HG03439 (cell line): ENCODE results near the gene P2RX2.

Experiments
- ATAC-seq: cut with Tn5 transposase; IDR thresholded peaks from one replicate; pipeline ENCODE4 v1.9.1; 2021; ENCODE audit warnings: mild to moderate bottlenecking, moderate library complexity; ENCODE audit not compliant: unreplicated experiment

P2RX2 gene

DNA sequence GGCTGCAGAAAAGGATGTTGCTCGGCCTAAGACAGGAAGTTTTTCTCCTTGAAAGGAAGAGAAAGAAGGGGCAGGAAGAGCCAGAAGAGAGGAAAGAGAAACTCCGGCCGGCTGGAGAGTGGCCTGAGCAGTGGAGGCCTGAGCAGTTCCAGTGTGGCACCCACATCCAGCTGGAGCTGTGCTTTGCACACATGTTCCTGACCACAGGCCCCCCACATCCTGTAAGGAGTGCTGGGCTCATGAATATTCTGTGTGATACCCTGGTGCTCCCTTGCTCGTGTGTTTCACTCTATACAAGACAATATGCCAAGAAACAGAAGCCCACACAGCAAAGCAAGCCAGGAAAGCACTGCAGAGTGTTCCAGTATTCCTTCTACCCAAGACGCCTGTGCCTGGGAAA lies 41.5 kb downstream of the P2RX2 start:
- ATAC-seq = no peak

DNA sequence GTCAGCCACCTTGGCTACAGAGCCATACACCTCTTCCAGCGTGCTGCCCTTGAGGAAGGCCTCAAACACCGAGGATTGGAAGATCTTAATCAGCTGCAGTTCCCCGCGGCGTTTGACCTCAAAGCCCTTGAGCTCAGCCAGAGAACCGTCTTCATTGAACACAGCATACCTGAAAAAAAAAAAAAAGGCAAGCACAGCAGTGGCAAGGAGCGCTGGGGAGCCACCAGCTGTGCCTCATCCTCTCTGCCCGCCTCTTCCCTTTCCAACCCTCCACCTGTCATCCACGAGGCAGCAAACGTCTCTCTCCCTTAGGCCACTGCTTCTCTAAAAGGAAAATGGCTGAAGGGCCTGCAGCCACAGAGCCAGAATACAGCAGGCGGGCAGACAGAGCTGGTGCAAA lies 42.4 kb downstream of the P2RX2 start:
- ATAC-seq = no peak

DNA sequence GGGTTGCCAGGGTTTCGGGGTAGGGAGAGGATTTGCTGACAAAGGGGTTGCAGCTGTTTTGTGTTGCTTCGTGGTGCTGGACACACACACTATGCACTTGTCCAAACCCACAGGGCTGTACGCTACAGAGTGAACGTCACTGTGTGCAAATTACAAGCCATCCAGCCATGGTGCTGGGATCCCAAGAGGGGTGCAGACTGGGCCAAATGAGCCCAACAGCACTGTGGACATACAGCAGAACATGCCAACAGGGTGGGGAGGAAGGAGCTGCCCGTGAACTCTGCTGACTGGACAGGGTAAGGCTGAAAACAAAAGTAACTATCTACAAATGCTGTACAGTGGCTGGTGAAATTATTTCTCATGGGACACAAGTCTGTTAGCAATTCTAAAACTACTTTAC lies 43.4 kb downstream of the P2RX2 start:
- no peak for ATAC-seq

DNA sequence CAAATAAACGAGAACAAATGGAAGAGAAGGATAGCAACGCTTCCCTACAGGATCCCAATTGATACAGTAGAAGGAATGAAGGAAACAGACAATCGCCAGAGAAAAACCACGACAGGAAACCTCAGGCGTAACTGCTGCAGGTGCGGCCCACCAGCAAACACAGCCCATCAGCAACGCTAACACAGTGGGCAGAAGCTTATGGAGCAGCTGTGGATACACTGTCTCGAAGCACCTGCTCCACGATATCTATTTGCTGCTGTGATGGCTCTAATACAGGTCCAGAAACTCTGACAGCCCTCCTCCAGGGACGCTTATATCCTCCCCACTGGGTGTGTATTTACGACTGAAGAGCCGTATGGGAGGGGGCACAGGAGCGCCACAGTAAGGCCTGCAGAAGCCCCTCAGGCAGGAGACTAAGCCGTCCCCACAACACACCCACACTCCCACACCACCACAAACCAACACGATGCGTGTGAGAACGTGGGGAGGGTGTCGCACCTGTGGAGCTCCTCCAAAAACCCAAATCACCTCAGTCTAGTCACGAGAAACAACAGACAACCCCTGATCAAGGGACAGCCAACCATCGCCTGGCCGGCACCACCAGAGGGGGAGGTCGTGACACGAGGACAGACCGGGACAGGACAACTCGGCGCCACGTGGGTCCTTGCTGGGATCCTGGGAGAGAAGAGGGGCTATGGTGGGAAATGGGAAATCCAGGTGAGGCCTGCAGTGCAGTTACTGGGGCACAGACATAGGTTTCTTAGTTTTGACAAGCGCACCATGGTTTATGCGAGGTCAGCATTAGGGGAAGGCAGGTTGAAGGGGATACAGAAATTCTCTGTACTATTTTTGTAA lies 44.6 kb downstream of the P2RX2 start:
- no peak for ATAC-seq

DNA sequence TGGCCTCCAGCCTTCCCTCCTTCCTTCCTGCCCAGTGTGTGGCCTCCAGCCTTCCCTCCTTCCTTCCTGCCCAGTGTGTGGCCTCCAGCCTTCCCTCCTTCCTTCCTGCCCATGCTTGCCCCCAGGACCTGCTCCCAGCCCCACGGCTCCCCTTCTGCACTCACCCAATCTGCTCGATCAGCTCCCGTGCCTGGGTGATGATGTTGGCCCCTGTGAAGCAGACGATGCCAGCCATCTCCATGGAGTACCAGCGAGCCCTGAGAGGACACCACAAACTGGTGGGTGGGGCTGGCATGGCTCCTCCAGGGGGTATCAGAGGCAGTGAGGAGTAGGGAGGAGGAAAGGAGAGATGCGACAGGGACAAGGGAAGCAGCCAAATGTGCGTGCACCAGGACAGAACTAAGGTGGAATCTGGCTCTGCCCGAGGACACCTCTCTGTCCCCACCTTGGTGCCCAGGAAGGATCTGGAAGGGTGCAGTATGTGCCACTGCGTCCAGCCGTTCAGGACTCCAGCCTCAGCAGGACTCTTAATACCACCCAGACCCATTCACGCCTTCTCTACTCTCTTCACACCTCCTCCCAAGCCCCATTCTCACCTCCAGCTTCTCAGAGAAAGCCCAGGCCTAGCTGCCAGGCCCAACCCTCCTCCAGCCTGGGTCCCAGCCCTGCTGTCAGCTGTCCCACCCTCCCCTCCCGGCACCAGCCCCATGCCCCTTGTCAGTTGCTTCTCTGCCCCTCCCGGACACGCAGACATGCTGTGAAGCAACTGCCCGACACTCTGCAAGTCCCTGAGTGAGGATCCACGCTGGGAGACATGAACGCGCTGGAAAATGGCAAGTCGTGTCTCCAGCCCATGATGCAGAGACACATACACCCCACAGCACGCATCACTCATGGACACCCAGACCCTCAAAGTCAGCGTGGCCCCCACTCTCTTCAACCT lies 45.9 kb downstream of the P2RX2 start:
- ATAC-seq = no peak

DNA sequence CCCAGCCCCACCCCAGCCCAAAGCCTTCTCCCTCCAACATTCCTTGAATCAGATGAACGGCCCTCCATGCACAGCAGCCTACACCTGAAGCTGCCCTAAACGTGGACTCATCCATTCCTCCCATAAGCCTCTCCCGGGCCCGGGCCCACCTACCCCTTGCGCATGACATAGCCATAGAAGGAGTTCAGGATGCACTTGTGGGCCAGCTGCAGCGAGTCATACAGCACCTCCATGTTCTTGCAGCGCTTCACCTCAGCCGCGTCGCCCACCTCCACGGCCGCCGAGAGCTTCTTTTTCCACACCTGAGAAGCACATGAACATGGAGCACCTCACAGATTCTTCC lies 46.5 kb downstream of the P2RX2 start:
- ATAC-seq = no peak

DNA sequence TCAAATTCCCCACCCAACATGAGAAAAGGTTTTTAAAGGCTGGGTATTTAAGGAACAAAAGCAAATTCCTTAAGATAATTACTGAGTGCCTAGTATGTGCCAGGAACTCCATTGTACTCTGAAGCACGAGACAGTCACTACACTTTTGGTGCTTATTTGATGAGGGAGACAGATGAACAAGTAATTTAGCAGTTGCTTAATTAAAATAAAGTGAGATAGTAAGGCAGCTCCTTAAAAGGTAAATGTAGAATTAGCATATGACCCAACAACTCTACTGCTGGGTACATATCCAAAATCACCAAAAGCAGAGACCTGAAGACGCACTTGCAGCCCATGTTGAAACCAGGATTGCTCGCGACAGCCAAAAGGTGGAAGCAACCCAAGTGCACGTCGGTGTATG lies 47.2 kb downstream of the P2RX2 start:
- ATAC-seq = no peak

DNA sequence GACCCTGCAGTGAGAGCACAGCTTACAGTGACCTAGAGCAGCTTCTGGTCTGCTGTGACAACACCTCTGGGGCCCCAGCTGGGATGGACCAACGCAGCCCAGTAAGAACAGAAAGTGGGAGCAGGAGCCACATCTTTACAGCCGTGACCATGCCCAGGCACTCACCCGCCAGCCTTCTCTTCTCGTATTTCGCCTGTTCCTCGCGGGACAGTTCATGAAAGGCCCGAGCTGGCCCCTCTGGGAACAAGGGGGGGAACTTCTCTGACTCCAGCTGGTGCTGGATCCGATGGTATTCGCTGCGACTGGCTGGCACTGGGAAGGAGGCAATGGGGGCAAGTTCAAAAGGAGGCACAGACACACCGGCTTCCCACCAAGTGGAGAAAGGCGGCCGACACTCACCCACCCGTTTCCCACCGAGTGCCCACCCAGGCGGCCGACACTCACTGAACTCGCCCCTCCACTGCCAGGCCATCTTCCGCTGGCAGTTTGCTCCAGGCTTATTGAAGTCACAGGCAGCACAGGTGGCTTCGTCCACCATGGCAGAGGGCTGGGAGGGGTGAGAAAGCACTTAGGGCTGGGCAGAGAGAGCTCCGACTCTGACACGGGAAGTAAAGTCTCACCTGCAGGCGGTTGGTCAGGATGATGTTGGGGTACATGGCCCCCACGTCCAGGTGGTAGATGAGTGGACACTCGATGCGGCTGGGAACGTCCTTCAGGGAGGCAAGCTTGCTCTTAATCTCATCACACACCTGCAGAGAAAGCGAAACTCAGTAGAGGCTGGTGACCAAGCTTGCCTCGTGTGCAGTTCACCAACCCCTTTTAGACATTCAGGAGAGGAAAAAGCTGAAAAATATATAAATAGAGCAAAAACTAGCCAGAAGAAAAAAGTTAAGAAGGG lies 49.9 kb downstream of the P2RX2 start:
- no peak for ATAC-seq

DNA sequence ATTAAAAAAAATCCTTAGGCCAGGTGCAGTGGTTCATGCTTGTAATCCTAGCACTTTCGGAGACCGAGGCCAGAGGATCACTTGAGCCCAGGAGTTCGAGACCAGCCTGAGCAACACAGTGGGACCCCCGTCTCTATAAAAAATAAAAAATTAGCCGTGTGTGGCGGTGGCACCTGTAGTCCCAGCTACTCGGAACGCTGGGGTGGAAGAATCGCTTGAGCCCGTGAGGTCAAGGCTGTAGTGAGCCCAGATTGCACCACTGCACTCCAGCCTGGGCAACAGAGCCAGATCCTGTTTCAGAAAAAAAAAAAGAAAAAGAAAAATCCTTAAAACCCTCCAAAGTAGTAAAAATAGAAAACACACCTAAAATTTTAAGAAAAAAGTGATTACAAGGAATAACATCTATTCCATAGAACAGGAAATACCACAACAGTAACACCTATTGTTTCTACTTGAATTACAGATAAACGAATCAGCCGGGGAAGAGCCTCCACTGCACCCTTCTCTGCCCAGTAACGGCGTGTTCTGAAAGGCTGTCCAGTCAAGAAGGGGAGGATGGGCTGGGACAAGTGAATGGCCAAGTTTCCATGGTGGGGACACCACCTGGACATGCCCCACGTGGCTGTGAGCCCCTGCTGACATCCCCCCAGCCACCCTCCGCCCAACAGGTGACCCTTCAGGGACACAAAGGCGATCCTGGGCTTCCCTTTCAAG lies 50.7 kb downstream of the P2RX2 start:
- no peak for ATAC-seq
